Amygdala (tissue), 56 donors: ENCODE data around the gene CSMD2.
"Not testable (repeated sequence)": the region's sequence is repeated elsewhere in the genome, so short reads cannot be mapped to it uniquely, and the experiment has no call there.

ENCODE experiments used
- DNase-seq, 56 donors: peaks; one replicate each; lab custom pipeline; 2025; lab: John Stamatoyannopoulos, UW

Gene CSMD2

GRCh38 chr1:34016281-34016680, 148.7 kb downstream of the CSMD2 start:
- DNase-seq: not testable (repeated sequence)

GRCh38 chr1:34013958-34014737, 150.9 kb downstream of the CSMD2 start:
- DNase-seq: peak in 1 of 56 donors; percentile 1

- DNase-seq: no peak
Measured at GRCh38 chr1:34013136-34013535, 151.9 kb downstream of the CSMD2 start.

- no peak for DNase-seq
Measured at GRCh38 chr1:34009340-34009985, 155.6 kb downstream of the CSMD2 start.

GRCh38 chr1:34007760-34008159, 157.3 kb downstream of the CSMD2 start:
- DNase-seq: no peak

GRCh38 chr1:34005309-34005708, 159.7 kb downstream of the CSMD2 start:
- no peak for DNase-seq

- no peak for DNase-seq
Measured at GRCh38 chr1:34002810-34003209, 162.2 kb downstream of the CSMD2 start.

- DNase-seq: peak in 2 of 56 donors; percentile 14 to 22
Measured at GRCh38 chr1:33997127-33998036, 167.6 kb downstream of the CSMD2 start.

GRCh38 chr1:33996281-33996680, 168.7 kb downstream of the CSMD2 start:
- no peak for DNase-seq

GRCh38 chr1:33993301-33993700, 171.7 kb downstream of the CSMD2 start:
- no peak for DNase-seq

GRCh38 chr1:33990281-33990680, 174.7 kb downstream of the CSMD2 start:
- DNase-seq: no peak

- DNase-seq: no peak
Measured at GRCh38 chr1:33988161-33988560, 176.9 kb downstream of the CSMD2 start.

- peak in 12 of 56 donors; percentile 8 to 49 (median 16) for DNase-seq
Measured at GRCh38 chr1:33986390-33987095, 178.5 kb downstream of the CSMD2 start.

GRCh38 chr1:33985656-33986055, 179.4 kb downstream of the CSMD2 start:
- DNase-seq: peak in 1 of 56 donors; percentile 44

- DNase-seq: peak in 1 of 56 donors; percentile 6
Measured at GRCh38 chr1:33984906-33985565, 180.0 kb downstream of the CSMD2 start.

- no peak for DNase-seq
Measured at GRCh38 chr1:33982419-33982818, 182.6 kb downstream of the CSMD2 start.

GRCh38 chr1:33979341-33979740, 185.7 kb downstream of the CSMD2 start:
- no peak for DNase-seq

GRCh38 chr1:33975961-33976360, 189.1 kb downstream of the CSMD2 start:
- no peak for DNase-seq

- DNase-seq: peak in 14 of 56 donors; percentile 9 to 44 (median 22)
Measured at GRCh38 chr1:33973799-33974545, 191.1 kb downstream of the CSMD2 start.
